HG02840 (cell line): Measurements from ENCODE around the gene GATA6.

Source experiments
- ATAC-seq: cut with Tn5 transposase; IDR thresholded peaks from one replicate; pipeline ENCODE4 v1.9.1; 2021; ENCODE audit warnings: mild to moderate bottlenecking, moderate library complexity, moderate number of reproducible peaks; ENCODE audit not compliant: unreplicated experiment, low FRiP score

Gene GATA6

GRCh38 chr18:22169011-22169888 is at the start of gene GATA6:
TSS of gene GATA6 (plus strand) at chr18:22169589. CDS start at chr18:22171145, 1,556 bp downstream.
- no peak for ATAC-seq

GRCh38 chr18:22124970-22125369 is 44.4 kb upstream of the GATA6 start:
- no peak for ATAC-seq

GRCh38 chr18:22128954-22129353 is 40.4 kb upstream of the GATA6 start:
- ATAC-seq = no peak

DNA sequence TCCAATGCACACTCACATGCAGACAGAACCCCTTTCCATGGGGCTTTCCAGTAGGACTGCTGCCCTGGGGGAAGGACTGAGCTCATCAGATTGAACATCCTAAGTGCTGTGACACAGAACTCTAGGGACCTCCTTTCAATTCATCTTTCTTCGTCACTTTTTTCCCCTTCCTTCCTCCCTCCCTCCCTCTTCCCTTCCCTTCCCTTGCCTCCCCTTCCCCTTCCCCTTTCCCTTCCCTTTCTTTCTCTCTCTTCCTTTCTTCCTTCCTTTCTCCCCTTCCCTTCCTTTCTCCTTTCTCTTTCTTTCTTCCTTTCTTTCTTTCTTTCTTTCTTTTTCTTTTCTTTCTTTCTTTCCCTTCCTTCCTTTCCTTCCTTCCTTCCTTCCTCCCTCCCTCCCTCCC is 39.6 kb upstream of the GATA6 start:
- ATAC-seq = no peak

DNA sequence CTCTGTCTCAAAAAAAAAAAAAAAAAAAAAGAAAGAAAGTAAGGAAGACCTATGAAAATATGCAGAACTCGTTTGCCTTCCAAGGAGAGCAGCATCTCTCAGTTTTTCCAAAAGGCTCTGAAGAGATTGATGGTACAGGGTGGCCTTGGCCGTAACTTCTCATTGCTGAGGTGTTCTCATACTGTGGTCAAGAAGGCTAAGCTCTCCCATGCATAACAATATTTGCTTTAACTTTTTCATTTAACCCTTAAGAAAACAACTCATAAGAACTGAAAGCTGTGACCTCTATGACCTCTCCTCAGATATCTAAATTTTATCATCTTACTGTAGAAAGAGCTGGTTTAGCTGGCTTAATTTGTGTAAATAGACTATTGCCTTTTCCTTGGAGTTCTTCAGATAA is 37.1 kb upstream of the GATA6 start:
- ATAC-seq = no peak

GRCh38 chr18:22132763-22133162 is 36.6 kb upstream of the GATA6 start:
- ATAC-seq = no peak

- ATAC-seq = no peak
Observed at GRCh38 chr18:22136395-22136794, 33.0 kb upstream of the GATA6 start.

- ATAC-seq = no peak
Observed at GRCh38 chr18:22141211-22141610, 28.2 kb upstream of the GATA6 start.

GRCh38 chr18:22143347-22144340 is 25.7 kb upstream of the GATA6 start:
- ATAC-seq = no peak

DNA sequence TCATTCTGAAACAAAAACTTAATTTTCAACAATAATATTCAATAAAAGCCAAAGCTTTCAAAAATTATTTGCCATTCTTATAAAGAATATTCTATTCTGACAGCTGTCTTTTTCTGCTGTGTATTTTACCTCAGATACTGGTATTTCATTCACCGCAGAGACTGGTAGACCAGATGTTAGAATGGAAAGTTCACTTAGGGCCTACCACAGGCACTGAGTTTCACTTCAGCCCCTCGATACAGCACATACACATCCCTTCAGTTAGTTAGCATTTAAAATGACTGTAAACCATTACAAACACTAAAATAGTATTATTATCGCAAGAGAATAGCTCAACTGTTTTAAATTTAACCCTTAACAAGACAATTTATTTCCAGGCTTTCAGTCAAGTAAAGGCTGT is 24.2 kb upstream of the GATA6 start:
- ATAC-seq = no peak

DNA sequence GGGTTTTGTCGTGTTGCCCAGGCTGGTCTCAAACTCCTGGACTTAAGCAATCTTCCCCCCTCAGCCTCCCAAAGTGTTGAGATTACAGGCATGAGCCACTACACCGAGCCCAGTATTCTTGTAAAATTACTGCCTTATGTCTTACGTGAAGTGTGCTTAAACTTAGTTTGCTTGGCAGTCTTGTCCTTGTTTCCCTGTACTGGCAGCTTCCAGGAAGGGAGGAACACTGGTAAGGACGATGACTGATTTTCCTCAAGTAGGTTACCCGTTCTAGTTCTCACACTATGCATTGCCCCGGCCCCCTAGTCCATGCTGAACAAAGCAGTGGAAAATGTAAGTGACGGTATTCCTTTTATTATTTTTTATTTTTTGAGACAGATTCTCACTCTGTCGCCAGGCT is 19.7 kb upstream of the GATA6 start:
- ATAC-seq = no peak

- ATAC-seq = no peak
Observed at GRCh38 chr18:22152093-22152492, 17.3 kb upstream of the GATA6 start.

DNA sequence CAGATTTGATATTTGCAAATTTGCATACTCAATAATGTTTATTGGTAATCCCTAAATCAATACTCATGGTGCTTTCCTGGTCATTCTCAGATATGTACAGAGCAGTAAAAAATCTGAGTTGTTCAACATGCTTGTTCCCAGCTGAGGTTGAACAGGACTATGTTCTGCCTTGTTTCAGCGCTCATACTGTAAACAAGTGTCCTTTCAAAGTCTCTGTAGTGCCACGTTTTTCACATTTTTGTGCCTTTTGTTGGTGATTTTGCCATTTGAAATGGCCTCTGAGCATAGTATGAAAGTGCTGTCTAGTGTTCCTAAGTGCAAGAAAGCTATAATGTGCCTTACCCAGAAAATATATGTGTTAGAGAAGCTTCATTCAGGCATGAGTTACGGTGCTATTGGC is 16.0 kb upstream of the GATA6 start:
- ATAC-seq = no peak

DNA sequence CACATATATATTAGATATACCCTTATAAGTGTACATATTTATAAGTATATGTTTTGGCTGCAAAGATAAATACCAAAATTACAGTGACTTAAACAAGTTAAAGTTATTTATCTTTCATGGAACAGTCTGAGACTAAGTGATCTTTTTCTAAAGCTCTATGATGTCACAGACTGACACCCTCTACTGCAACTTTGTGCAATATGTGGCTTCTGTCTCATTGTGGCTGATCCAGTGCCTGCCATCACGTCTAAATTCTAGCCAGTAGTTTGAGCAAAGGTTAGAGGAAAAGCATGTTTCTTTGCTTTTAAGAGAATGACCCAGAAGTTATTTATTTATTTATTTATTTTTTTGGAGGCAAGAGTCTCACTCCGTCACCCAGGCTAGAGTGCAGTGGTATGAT is 13.8 kb upstream of the GATA6 start:
- no peak for ATAC-seq

- ATAC-seq = no peak
Observed at GRCh38 chr18:22159014-22159413, 10.4 kb upstream of the GATA6 start.

DNA sequence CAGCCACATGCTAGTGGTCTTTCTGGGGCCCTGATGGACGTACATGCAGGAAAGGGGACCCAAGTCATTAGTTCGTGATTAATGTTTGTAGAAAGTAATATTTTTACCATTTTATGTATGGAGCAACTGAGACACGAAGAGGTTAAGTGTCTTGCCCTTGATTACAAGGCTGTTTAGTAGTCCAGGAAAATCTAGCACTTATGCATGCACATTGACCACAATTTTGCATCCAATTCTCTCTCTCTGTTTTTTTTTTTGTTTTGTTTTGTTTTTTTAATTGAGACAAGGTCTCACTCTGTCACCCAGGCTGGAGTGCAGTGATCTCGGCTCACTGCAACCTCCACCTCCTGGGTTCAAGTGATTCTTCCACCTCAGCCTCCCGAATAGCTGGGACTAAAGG is 8.3 kb upstream of the GATA6 start:
- no peak for ATAC-seq

GRCh38 chr18:22163416-22164161 is 5.8 kb upstream of the GATA6 start:
- no peak for ATAC-seq

- no peak for ATAC-seq
Observed at GRCh38 chr18:22164337-22165048, 4.9 kb upstream of the GATA6 start.

DNA sequence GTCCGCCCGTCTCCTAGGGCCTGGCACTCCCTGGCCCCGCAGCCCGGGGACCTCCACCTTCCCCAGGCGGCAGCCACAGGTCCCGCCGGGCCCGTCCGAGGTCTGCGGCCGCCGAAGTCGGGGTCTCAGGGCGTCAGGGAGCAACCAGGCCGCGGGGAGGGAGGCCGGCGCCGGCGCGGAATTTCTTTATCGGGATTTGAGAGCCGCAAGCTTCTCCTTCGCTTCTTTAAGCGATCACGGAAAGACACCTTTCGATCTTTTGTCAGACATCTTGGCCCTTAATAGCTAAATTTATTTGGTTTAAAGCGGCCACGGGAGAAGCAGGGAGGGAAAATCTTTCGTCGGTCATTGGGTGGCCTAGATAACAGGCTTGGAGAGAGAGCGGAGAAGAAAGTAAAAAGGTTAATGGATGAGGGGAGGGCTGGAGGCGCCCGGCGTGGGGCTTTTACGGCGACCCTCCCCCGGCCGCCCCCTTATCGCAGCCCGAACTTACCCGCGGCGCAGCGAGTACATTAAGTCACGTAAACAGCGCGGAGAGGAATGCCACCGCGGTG is 4.3 kb upstream of the GATA6 start:
- no peak for ATAC-seq

DNA sequence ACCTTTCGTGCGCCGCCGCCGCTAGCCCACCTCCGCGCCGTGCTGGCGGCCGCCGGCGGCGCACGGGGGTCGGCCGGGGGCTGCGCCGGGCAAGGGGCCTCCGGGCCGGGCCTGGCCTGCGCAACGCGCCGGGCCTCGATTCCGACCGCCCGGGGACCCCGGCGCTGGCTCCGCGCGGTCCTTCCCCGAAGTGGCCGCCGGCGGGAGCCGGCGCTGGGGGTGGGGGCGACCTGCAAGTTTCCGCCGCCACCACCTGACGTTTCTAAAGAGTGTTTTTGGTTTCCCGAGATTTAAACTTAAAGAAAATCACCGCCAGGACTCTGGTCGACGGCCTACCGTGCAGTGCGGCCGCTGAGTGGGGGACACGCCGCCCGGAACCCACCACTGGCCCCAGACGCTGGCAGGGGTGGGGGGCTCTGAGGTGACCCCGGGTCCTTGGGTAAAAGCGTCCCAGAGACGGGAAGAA is 3.8 kb upstream of the GATA6 start:
- no peak for ATAC-seq
